MM.1S (cell line): Measurements from ENCODE around the gene NRIP2.

Source experiments
- DNase-seq: peaks from one replicate; pipeline ENCODE4 v3.0.0-alpha.2; 2015
- H2AFZ ChIP-seq: fragments of 300-600 bp; sonication (generic); 2 replicates; pipeline ENCODE4 v1.6.0; 2016; ENCODE audit warnings: antibody characterized with exemption, low read length
- H3F3A ChIP-seq: fragments of 300-600 bp; sonication (generic); 2 replicates; pipeline ENCODE4 v1.6.1; 2016; ENCODE audit warnings: mild to moderate bottlenecking, antibody characterized with exemption, low read length, moderate library complexity, mixed read lengths; ENCODE audit not compliant: insufficient read depth
- H3K27ac ChIP-seq: fragments of 300-600 bp; sonication (generic); 2 replicates; pipeline ENCODE4 v1.5.1; 2016; ENCODE audit warnings: mild to moderate bottlenecking, low read length
- H3K27me3 ChIP-seq: fragments of 300-600 bp; sonication (generic); replicated peaks from 2 replicates; pipeline ENCODE4 v1.6.0; 2016; ENCODE audit warnings: low read length; ENCODE audit not compliant: insufficient read depth
- H3K36me3 ChIP-seq: fragments of 300-600 bp; sonication (generic); replicated peaks from 2 replicates; pipeline ENCODE4 v1.6.1; 2016; ENCODE audit warnings: mild to moderate bottlenecking, low read length, mixed read lengths; ENCODE audit not compliant: insufficient read depth
- H3K4me1 ChIP-seq: fragments of 300-600 bp; sonication (generic); 2 replicates; pipeline ENCODE4 v1.6.1; 2016; ENCODE audit warnings: low read length, mixed read lengths
- H3K4me2 ChIP-seq: fragments of 300-600 bp; sonication (generic); 2 replicates; pipeline ENCODE4 v1.6.0; 2016; ENCODE audit warnings: low read depth, low read length
- H3K4me3 ChIP-seq: fragments of 300-600 bp; sonication (generic); 2 replicates; pipeline ENCODE4 v1.5.1; 2016; ENCODE audit warnings: low read length, mixed read lengths
- H3K79me2 ChIP-seq: fragments of 300-600 bp; sonication (generic); 2 replicates; pipeline ENCODE4 v1.6.1; 2016; ENCODE audit warnings: mixed run types, low read length, mixed read lengths
- H3K9ac ChIP-seq: fragments of 300-600 bp; sonication (generic); 2 replicates; pipeline ENCODE4 v1.6.1; 2016; ENCODE audit warnings: low read length, mixed read lengths
- H3K9me2 ChIP-seq: fragments of 300-600 bp; sonication (generic); replicated peaks from 2 replicates; pipeline ENCODE4 v1.6.1; 2016; ENCODE audit warnings: mild to moderate bottlenecking, low read length, mixed read lengths; ENCODE audit not compliant: insufficient read depth
- H3K9me3 ChIP-seq: fragments of 300-600 bp; sonication (generic); replicated peaks from 2 replicates; pipeline ENCODE4 v1.6.1; 2016; ENCODE audit warnings: mild to moderate bottlenecking, low read length, mixed read lengths; ENCODE audit not compliant: insufficient read depth
- H4K20me1 ChIP-seq: fragments of 300-600 bp; sonication (generic); 2 replicates; pipeline ENCODE4 v1.6.1; 2016; ENCODE audit warnings: mild to moderate bottlenecking, low read length, moderate library complexity, mixed read lengths; ENCODE audit not compliant: insufficient read depth
- CTCF ChIP-seq: fragments of 300-600 bp; sonication (generic); IDR thresholded peaks from 2 replicates; pipeline ENCODE4 v1.5.1; 2016; ENCODE audit warnings: antibody characterized with exemption, low read length, mixed read lengths
- EZH2 ChIP-seq: fragments of 300-600 bp; sonication (generic); optimal IDR thresholded peaks from 2 replicates; pipeline ENCODE3; 2017; ENCODE audit warnings: low read depth, mild to moderate bottlenecking, antibody characterized with exemption, low read length, mixed read lengths
- EZH2phosphoT487 ChIP-seq: fragments of 300-600 bp; sonication (generic); IDR thresholded peaks from 2 replicates; pipeline ENCODE4 v1.6.1; 2018; ENCODE audit warnings: antibody characterized with exemption, low read length

The NRIP2 gene

GRCh38 chr12:2824541-2824940 is 10.3 kb downstream of the NRIP2 start:
- Histone ChIP-seq H3K9me3 (no peaks in the 10 kb centered on the region), H3K4me3 (no peak overlapping the region), H3K36me3 (peaks cover 3% of the 10 kb centered on the region; the same call in 1 of the 2 replicates), H4K20me1 (no peaks in the 10 kb centered on the region), H3K9me2 (no peaks in the 10 kb centered on the region), H3K4me2 (no peak overlapping the region), H3K79me2 (no peaks in the 10 kb centered on the region), H3K27ac (no peak overlapping the region), H3K9ac (no peak overlapping the region), H3F3A (no peaks in the 10 kb centered on the region), H2AFZ (no peak overlapping the region), H3K4me1 (no peaks in the 10 kb centered on the region), H3K27me3 (no peaks in the 10 kb centered on the region)
- TF ChIP-seq EZH2: no peak
- TF ChIP-seq EZH2phosphoT487: no peak
- TF ChIP-seq CTCF: no peak
- no peak for DNase-seq

- H3K9me3 ChIP-seq: no peaks in the 10 kb centered on the region
- no peaks in the 10 kb centered on the region for H3K27me3 ChIP-seq
- H3K4me3 ChIP-seq: no peak overlapping the region
- H3K4me1 ChIP-seq: no peaks in the 10 kb centered on the region
- H3K79me2 ChIP-seq: no peaks in the 10 kb centered on the region
- no peaks in the 10 kb centered on the region for H4K20me1 ChIP-seq
- H3K27ac ChIP-seq: no peak overlapping the region
- no peak for DNase-seq
- peaks cover 3% of the 10 kb centered on the region; the same call in 1 of the 2 replicates for H3K36me3 ChIP-seq
- TF ChIP-seq CTCF (no peak), EZH2phosphoT487 (no peak), EZH2 (no peak)
- H3K9ac ChIP-seq: no peak overlapping the region
- no peaks in the 10 kb centered on the region for H3F3A ChIP-seq
- H3K4me2 ChIP-seq: no peak overlapping the region
- no peaks in the 10 kb centered on the region for H3K9me2 ChIP-seq
- H2AFZ ChIP-seq: no peak overlapping the region
Observed at GRCh38 chr12:2823483-2823882, 11.4 kb downstream of the NRIP2 start.

- Histone ChIP-seq H3K4me1 (no peaks in the 10 kb centered on the region), H3K27me3 (no peaks in the 10 kb centered on the region), H3K9ac (no peak overlapping the region), H3K4me3 (no peak overlapping the region), H3K79me2 (peaks cover 7% of the 10 kb centered on the region), H3K36me3 (peaks cover 5% of the 10 kb centered on the region; the same call in 1 of the 2 replicates), H3K27ac (no peak overlapping the region), H3K9me2 (no peaks in the 10 kb centered on the region), H3K9me3 (no peaks in the 10 kb centered on the region), H3F3A (no peaks in the 10 kb centered on the region), H2AFZ (no peak overlapping the region), H3K4me2 (no peak overlapping the region), H4K20me1 (no peaks in the 10 kb centered on the region)
- TF ChIP-seq EZH2: no peak
- TF ChIP-seq CTCF: no peak
- TF ChIP-seq EZH2phosphoT487: no peak
- DNase-seq: no peak
Observed at GRCh38 chr12:2820432-2820831, 14.4 kb downstream of the NRIP2 start.
